DOHH2 (cell line): ENCODE data around the gene BCL2L11.
A peak's percentile ranks its signal among the peaks of the same experiment; 100 is the strongest.

ENCODE experiments used
- H3F3A ChIP-seq: fragments of 200-600 bp; sonication (generic), shearing (Covaris generic); 2 replicates; pipeline ENCODE4 v1.6.0; 2016; ENCODE audit warnings: antibody characterized with exemption, mild to moderate bottlenecking; ENCODE audit not compliant: control insufficient read depth, insufficient read depth
- H3K27ac ChIP-seq: fragments of 200-600 bp; sonication (generic); 2 replicates; pipeline ENCODE4 v1.5.1; 2014; ENCODE audit warnings: low read depth, mild to moderate bottlenecking, low read length, moderate library complexity
- H3K27me3 ChIP-seq: fragments of 200-600 bp; sonication (generic); 2 replicates; pipeline ENCODE4 v1.6.1; 2014; ENCODE audit warnings: mild to moderate bottlenecking, low read length, mixed read lengths; ENCODE audit not compliant: control insufficient read depth
- H3K36me3 ChIP-seq: fragments of 200-600 bp; sonication (generic); 2 replicates; pipeline ENCODE4 v1.6.1; 2014; ENCODE audit warnings: mild to moderate bottlenecking, low read length, moderate library complexity, mixed read lengths; ENCODE audit not compliant: control insufficient read depth
- H3K4me1 ChIP-seq: fragments of 200-600 bp; sonication (generic); 2 replicates; pipeline ENCODE4 v1.6.1; 2014; ENCODE audit warnings: mild to moderate bottlenecking, low read length, mixed read lengths; ENCODE audit not compliant: control insufficient read depth
- H3K4me2 ChIP-seq: fragments of 200-600 bp; sonication (generic); 2 replicates; pipeline ENCODE4 v1.6.0; 2014; ENCODE audit warnings: mild to moderate bottlenecking, low read length, moderate library complexity
- H3K4me3 ChIP-seq: fragments of 200-600 bp; sonication (generic); 2 replicates; pipeline ENCODE4 v1.5.1; 2014; ENCODE audit warnings: mild to moderate bottlenecking, low read length, mixed read lengths
- H3K79me2 ChIP-seq: fragments of 200-600 bp; sonication (generic); 2 replicates; pipeline ENCODE4 v1.6.1; 2014; ENCODE audit warnings: mild to moderate bottlenecking, low read length, mixed read lengths; ENCODE audit not compliant: control insufficient read depth
- H3K9me2 ChIP-seq: fragments of 200-600 bp; sonication (generic); replicated peaks from 2 replicates; pipeline ENCODE4 v1.6.1; 2014; ENCODE audit warnings: mild to moderate bottlenecking, low read length, mixed read lengths; ENCODE audit not compliant: control insufficient read depth
- H3K9me3 ChIP-seq: fragments of 200-600 bp; sonication (generic); 2 replicates; pipeline ENCODE4 v1.6.1; 2014; ENCODE audit warnings: antibody characterized with exemption, low read length, mixed read lengths; ENCODE audit not compliant: control insufficient read depth, insufficient read depth
- H4K20me1 ChIP-seq: fragments of 200-600 bp; sonication (generic); 2 replicates; pipeline ENCODE4 v1.6.0; 2014; ENCODE audit warnings: low read depth, mild to moderate bottlenecking, antibody characterized with exemption, low read length, moderate library complexity; ENCODE audit not compliant: control insufficient read depth, insufficient read depth
- EZH2phosphoT487 ChIP-seq: fragments of 200-600 bp; sonication (generic); IDR thresholded peaks from 2 replicates; pipeline ENCODE4 v1.6.1; 2017; ENCODE audit warnings: borderline replicate concordance, mild to moderate bottlenecking, antibody characterized with exemption, low read length, moderate library complexity, mixed read lengths
- TF ChIP-seq, protein P1 (sequence below): fragments of 200-600 bp; sonication (generic); IDR thresholded peaks from one replicate; pipeline ENCODE4 v1.5.1; 2014; ENCODE audit warnings: antibody characterized with exemption, mild to moderate bottlenecking, low read depth, low read length; ENCODE audit not compliant: poor library complexity, severe bottlenecking

BCL2L11 gene

GRCh38 chr2:111157798-111158197 lies 37.1 kb downstream of the BCL2L11 start:
- no peaks in the 10 kb centered on the region for H3K9me2 ChIP-seq
- H4K20me1 ChIP-seq = peaks cover 30% of the 10 kb centered on the region
- peak overlapping the region; percentile 93 for H3K27ac ChIP-seq
- H3K9me3 ChIP-seq = no peaks in the 10 kb centered on the region
- no peaks in the 10 kb centered on the region for H3K27me3 ChIP-seq
- H3F3A ChIP-seq = peaks cover 35% of the 10 kb centered on the region
- peaks cover 66% of the 10 kb centered on the region for H3K4me1 ChIP-seq
- peaks cover 92% of the 10 kb centered on the region for H3K36me3 ChIP-seq
- peak overlapping the region; percentile 70 for H3K4me2 ChIP-seq
- peaks cover 78% of the 10 kb centered on the region for H3K79me2 ChIP-seq
- peak overlapping the region; percentile 51 for H3K4me3 ChIP-seq
- TF ChIP-seq, protein P1, sequence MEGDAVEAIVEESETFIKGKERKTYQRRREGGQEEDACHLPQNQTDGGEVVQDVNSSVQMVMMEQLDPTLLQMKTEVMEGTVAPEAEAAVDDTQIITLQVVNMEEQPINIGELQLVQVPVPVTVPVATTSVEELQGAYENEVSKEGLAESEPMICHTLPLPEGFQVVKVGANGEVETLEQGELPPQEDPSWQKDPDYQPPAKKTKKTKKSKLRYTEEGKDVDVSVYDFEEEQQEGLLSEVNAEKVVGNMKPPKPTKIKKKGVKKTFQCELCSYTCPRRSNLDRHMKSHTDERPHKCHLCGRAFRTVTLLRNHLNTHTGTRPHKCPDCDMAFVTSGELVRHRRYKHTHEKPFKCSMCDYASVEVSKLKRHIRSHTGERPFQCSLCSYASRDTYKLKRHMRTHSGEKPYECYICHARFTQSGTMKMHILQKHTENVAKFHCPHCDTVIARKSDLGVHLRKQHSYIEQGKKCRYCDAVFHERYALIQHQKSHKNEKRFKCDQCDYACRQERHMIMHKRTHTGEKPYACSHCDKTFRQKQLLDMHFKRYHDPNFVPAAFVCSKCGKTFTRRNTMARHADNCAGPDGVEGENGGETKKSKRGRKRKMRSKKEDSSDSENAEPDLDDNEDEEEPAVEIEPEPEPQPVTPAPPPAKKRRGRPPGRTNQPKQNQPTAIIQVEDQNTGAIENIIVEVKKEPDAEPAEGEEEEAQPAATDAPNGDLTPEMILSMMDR = no peak
- TF ChIP-seq EZH2phosphoT487 = no peak

DNA sequence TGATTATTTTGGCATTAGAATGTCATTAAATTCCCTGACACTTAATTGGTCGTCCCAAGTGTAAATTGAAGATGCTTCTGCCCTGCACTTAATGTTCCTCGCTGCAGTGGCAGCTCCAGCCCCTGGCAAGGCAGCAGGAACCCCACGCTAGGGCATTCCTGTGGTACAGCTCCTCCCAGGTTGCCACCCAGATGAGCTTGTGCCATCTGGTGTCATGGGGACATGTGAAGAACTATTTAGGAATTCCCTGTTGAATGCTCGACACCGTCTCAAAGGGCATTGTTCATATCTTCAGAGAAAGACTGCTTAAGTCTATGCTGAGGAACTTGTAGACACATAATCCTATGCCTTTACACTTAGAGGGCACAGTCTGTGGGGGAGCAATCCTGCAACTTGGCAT lies 38.9 kb downstream of the BCL2L11 start:
- H3K36me3 ChIP-seq = peaks cover 93% of the 10 kb centered on the region
- H3K4me1 ChIP-seq = peaks cover 54% of the 10 kb centered on the region

DNA sequence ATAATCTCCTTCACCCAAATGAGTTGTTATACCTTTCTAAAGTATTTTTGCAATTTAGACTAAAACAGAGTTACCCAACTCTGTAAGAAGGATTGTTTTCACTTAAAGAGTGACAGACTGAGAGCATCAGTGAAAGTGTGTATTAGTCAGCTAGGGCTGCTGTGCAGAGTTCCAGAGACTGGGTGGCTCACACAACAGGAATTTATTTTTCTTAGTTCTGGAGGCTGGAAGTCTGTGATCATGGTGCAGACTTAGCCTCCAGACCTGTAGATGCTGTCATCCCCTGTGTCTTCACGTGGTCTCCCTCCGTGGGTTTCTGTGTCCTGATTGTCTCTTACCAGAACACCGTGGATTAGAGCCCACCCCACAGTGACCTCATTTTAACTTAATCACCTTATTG lies 40.0 kb downstream of the BCL2L11 start:
- Histone ChIP-seq H3K9me3 (no peaks in the 10 kb centered on the region), H3K4me2 (no peak overlapping the region), H3K4me3 (no peak overlapping the region), H3K27ac (no peak overlapping the region), H4K20me1 (peaks cover 26% of the 10 kb centered on the region), H3K79me2 (peaks cover 61% of the 10 kb centered on the region), H3K27me3 (no peaks in the 10 kb centered on the region), H3F3A (peaks cover 26% of the 10 kb centered on the region), H3K9me2 (no peaks in the 10 kb centered on the region), H3K36me3 (peaks cover 93% of the 10 kb centered on the region), H3K4me1 (peaks cover 43% of the 10 kb centered on the region)
- no peak for TF ChIP-seq EZH2phosphoT487
- TF ChIP-seq, protein P1 = no peak

More for the DNA sequence above, 38.9 kb downstream of the BCL2L11 start:
- H4K20me1 ChIP-seq = peaks cover 26% of the 10 kb centered on the region
- H3K79me2 ChIP-seq = peaks cover 71% of the 10 kb centered on the region
- no peaks in the 10 kb centered on the region for H3K9me2 ChIP-seq
- peaks cover 33% of the 10 kb centered on the region for H3F3A ChIP-seq
- H3K27me3 ChIP-seq = no peaks in the 10 kb centered on the region
- no peak overlapping the region for H3K27ac ChIP-seq
- TF ChIP-seq EZH2phosphoT487 = no peak
- TF ChIP-seq, protein P1 = no peak
- H3K4me2 ChIP-seq = no peak overlapping the region
- H3K9me3 ChIP-seq = no peaks in the 10 kb centered on the region
- H3K4me3 ChIP-seq = no peak overlapping the region
